Activated naive CD8-positive, alpha-beta T cell (primary cell): ENCODE results near the gene EAPP.
"Not testable (repeated sequence)": the region's sequence is repeated elsewhere in the genome, so short reads cannot be mapped to it uniquely, and the experiment has no call there.

Experiments
- H3K27ac Mint-ChIP-seq: one replicate; pipeline ENCODE4 v1.8.0; 2021; ENCODE audit warnings: mixed read lengths
- H3K27me3 Mint-ChIP-seq: one replicate; pipeline ENCODE4 v1.8.0; 2021; ENCODE audit warnings: mixed read lengths
- H3K36me3 Mint-ChIP-seq: one replicate; pipeline ENCODE4 v1.8.0; 2021; ENCODE audit warnings: mixed read lengths
- H3K4me1 Mint-ChIP-seq: one replicate; pipeline ENCODE4 v1.8.0; 2021; ENCODE audit warnings: low read depth, mixed read lengths
- H3K4me3 Mint-ChIP-seq: one replicate; pipeline ENCODE4 v1.8.0; 2021; ENCODE audit warnings: mild to moderate bottlenecking, mixed read lengths
- H3K9me3 Mint-ChIP-seq: one replicate; pipeline ENCODE4 v1.8.0; 2021; ENCODE audit warnings: low read depth, mixed read lengths

The EAPP gene

DNA sequence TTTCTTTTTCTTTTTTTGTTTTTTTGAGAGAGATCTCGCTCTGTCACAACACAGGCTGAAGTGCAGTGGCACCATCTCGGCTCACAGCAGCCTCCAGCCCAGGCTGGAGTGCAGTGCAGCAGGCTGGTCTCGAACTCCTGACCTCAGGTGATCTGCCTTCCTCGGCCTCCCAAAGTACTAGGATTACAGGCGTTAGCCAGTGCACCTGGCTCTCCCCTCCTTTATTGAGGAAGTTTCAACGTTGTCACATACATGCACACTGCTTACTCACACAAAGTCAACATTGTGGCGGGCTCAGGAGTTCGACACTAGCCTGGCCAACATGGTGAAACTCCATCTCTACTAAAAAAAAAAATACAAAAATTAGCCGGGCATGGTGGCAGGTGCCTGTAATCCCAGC, 32.0 kb downstream of the EAPP start:
- Mint-ChIP-seq H3K36me3 (no peaks in the 10 kb centered on the region), H3K4me1 (no peaks in the 10 kb centered on the region), H3K27ac (no peak overlapping the region), H3K9me3 (no peaks in the 10 kb centered on the region), H3K4me3 (no peak overlapping the region), H3K27me3 (no peaks in the 10 kb centered on the region)

DNA sequence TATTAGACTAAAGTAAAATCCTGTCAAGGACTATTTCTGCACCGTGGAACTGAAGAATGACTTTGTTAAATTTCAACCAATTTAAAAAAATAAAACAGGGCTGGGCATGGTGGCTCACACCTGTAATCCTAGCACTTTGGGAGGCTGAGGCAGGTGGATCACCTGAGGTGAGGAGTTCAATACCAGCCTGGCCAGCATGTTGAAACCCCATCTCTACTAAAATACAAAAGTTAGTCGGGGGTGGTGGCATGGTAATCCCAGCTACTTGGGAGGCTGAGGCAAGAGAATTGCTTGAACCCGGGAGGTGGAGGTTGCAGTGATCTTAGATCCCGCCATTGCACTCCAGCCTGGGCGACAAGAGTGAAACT, 34.4 kb downstream of the EAPP start:
- not testable (repeated sequence) for H3K36me3 Mint-ChIP-seq, H3K27ac Mint-ChIP-seq, H3K4me1 Mint-ChIP-seq

DNA sequence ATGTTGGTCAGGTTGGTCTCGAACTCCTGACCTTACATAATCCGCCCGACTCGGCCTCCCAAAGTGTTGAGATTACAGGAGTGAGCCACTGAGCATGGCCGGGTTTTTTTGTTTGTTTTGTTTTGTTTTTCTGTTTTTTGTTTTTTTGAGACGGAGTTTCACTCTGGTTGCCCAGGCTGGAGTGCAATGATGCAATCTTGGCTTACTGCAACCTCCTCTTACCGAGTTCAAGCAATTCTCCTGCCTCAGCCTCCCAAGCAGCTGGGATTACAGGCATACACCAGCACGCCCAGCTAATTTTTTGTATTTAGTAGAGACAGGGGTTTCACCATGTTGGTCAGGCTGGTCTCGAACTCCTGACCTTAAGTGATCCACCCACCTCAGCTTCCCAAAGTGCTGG, 35.5 kb downstream of the EAPP start:
- H3K27ac Mint-ChIP-seq, H3K27me3 Mint-ChIP-seq, H3K4me3 Mint-ChIP-seq, H3K36me3 Mint-ChIP-seq, H3K9me3 Mint-ChIP-seq, H3K4me1 Mint-ChIP-seq: not testable (repeated sequence)

More for the DNA sequence above, 34.4 kb downstream of the EAPP start:
- not testable (repeated sequence) for H3K27me3 Mint-ChIP-seq, H3K4me3 Mint-ChIP-seq, H3K9me3 Mint-ChIP-seq

DNA sequence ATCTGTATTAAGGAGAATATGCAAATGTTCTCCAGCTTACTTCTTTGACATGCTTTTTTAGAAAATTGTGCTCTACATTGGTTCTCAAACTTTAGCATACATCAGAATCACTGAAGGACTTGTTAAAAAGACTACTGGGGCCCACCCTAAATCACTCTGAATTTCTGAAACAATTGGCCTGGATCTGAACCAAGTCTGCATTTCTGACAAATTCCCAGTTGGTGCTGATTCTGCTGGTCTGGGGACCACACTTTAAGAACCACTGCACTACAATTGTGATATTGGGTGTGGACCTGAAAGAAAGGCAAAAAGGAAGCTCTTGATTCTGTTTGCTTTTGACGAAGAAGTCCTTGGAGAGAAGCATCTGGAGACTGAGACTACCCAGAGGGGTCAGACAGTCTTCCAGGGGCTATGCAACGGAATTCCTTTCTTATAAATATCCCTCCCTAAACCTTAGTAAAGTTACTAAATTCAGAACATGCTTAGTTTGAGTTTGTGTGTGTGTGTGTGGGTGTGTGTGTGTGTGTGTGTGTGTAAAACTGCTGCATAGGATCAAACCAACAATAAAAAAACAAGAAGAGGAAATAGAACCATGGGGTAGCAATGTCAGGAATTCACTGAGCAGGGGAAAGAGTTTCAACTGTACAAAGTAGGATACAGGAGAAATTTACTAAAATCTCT, 36.8 kb downstream of the EAPP start:
- Mint-ChIP-seq H3K27me3 (no peaks in the 10 kb centered on the region), H3K36me3 (no peaks in the 10 kb centered on the region), H3K27ac (no peak overlapping the region), H3K9me3 (no peaks in the 10 kb centered on the region), H3K4me3 (no peak overlapping the region), H3K4me1 (no peaks in the 10 kb centered on the region)

DNA sequence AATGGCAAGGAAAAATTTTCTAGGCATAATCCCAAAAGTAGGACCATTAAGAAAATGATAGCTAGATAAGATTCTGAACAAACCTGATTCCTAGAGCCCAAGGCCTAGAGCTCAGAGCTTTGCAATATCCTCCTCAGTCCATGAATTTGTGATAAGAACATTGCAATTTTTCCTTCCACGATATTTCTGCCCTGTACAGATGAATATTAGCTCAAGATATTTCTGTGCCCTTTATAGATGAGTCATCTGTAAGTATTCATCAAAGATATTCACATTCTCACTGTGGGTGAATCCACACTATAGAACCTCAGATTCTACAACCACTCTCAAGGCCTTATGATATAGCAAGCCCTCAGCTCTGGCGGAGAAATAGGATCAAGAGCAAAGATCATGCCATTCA, 37.5 kb downstream of the EAPP start:
- no peaks in the 10 kb centered on the region for H3K27me3 Mint-ChIP-seq
- H3K9me3 Mint-ChIP-seq: no peaks in the 10 kb centered on the region
- no peaks in the 10 kb centered on the region for H3K4me1 Mint-ChIP-seq
- H3K36me3 Mint-ChIP-seq: no peaks in the 10 kb centered on the region
- H3K4me3 Mint-ChIP-seq: no peak overlapping the region
- H3K27ac Mint-ChIP-seq: no peak overlapping the region

DNA sequence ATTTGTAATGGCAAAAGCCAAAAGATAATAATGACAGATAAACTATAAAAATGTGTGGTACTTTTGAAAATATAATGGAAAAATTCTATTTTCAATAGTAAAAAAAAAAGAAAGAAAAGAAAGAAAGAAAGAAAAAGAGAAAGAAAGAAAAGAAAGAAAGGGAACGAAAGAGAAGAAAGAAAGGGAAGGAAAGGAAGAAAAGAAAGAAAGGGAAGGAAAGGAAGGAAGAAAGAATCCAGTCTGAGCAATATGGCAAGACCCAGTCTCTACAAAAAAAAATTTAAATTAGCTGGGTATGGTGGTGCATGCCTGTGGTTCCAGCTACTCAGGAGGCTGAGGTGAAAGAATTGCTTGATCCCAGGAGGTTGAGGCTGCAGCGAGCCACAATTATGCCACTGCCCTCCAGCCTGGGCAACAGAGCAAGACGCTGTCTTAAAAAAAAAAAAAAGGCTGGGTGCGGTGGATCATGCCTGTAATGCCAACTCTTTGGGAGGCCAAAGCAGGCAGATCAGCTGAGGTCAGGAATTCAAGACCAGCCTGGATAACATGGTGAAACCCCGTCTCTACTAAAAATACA, 38.4 kb downstream of the EAPP start:
- H3K36me3 Mint-ChIP-seq: no peaks in the 10 kb centered on the region
- H3K27me3 Mint-ChIP-seq: no peaks in the 10 kb centered on the region
- no peaks in the 10 kb centered on the region for H3K9me3 Mint-ChIP-seq
- H3K27ac Mint-ChIP-seq: no peak overlapping the region
- no peak overlapping the region for H3K4me3 Mint-ChIP-seq
- H3K4me1 Mint-ChIP-seq: no peaks in the 10 kb centered on the region

DNA sequence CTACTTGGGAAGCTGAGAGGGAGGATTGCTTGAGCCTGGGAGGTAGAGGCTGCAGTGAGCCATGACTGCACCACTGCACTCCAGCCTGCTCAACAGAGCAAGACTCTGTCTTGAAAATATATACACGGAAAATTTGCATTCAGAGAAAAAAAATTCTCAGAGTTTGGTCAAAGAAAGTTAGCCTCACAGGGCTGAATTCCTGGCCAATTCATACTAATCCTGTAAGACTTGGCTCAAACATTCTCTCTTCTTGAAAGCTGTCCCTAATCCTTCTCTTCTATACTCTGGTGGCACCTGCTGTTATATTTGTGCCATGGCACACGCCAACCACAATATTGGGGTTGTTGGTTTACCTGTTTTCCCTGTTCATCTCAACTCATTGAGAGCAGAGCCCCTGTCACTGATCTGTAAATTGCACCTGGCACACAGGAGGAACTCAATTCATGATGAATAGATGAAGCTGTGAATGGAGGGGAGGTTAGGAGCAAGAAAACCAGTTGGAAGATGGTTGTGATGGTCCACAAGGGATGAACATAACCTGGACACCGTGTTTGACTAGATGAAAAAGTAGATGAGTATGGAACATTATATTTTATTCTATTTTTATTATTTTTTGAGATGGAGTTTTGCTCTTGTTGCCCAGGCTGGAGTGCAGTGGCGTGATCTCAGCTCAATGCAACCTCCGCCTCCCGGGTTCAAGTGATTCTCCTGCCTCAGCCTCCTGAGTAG, 40.7 kb downstream of the EAPP start:
- H3K27ac Mint-ChIP-seq: no peak overlapping the region
- no peaks in the 10 kb centered on the region for H3K4me1 Mint-ChIP-seq
- H3K27me3 Mint-ChIP-seq: no peaks in the 10 kb centered on the region
- H3K36me3 Mint-ChIP-seq: no peaks in the 10 kb centered on the region
- no peak overlapping the region for H3K4me3 Mint-ChIP-seq
- H3K9me3 Mint-ChIP-seq: no peaks in the 10 kb centered on the region

DNA sequence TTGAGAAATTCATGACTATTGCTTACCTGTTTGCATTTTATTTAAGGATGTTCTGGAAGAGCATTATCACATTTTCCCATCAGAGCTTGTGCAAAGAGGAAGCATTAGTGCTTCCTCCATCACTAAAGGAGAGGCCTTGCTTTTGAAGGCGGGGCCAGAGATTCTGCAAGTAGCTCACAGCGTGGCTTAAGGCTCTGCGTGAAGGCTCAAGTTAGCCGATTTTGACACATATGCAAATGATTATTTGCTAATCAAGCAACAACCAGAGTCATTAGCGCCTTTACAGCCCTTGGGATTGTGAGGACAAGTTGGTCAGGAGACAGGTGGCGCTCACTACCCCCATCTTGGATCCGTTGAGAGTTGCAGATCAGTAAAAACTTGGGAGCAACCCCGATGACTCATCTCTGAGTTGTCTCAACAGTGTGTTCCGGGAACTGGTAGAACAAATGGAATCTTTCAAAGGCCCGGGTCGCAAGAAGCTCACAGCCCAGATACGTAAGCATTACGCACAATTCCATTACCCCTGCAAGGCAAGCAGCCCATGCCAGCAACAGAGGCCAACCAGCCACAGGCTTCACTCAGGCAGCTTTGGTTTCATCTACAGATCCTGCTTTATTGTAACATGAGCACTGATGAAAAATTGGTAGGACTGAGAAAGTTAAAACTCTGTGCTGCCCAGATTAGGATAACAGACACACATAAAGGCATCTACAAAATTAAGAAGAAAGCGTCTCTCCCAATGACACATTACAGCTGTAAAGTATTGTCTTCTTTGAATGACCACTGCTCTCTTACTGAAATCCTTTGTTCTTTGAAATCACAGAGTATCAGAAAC, 42.6 kb downstream of the EAPP start:
- Mint-ChIP-seq H3K27ac (no peak overlapping the region), H3K4me1 (no peaks in the 10 kb centered on the region), H3K4me3 (no peak overlapping the region), H3K9me3 (no peaks in the 10 kb centered on the region), H3K36me3 (no peaks in the 10 kb centered on the region), H3K27me3 (no peaks in the 10 kb centered on the region)

DNA sequence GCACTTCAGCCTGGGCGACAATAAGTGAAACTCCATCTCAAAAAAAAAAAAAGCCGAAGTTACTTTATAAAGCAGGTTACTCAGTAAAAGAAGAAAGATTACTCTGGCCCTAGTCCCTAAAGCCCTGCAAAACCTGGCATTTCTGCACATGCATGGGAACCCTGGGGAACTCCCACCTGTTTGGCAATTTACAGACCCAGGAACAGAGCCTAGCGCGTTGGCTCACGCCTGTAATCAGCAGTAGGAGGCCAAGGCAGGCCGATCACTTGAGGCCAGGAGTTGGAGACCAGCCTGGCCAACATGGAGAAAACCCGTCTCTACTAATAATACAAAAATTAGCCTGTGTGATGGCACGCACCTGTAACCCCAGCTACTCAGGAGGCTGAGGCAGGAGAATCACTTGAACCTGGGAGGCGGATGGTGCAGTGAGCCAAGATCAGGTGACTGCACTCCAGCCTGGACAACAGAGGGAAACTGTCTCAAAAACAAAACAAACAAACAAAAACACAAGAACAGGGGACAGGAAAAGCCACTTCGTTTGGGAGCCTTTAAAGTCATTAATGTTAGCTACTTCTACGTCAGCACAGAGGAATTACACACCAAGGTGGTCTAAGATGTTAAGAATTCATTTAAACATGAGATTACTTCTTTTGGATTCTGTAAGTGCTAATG, 43.4 kb downstream of the EAPP start:
- Mint-ChIP-seq H3K27ac (no peak overlapping the region), H3K27me3 (no peaks in the 10 kb centered on the region), H3K9me3 (no peaks in the 10 kb centered on the region), H3K4me3 (no peak overlapping the region), H3K4me1 (no peaks in the 10 kb centered on the region), H3K36me3 (no peaks in the 10 kb centered on the region)

DNA sequence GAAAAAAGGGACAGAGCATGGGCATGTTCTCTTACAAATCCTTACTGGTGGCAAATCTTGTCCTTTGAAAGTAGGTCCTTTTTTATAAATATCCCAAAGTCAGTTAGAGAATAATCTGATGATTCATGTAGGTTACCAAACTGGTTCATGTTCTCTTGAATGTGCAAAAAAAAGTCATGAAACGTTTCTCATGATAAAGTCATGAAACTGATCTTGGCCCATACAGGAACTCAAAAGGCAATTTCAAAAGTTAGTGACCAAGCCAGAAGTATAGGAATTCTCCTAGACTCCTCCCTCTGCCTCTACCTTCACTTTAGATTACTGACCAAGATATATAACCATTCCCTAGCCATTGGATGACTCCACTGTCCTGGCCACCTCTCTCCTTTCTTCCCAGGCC, 50.2 kb downstream of the EAPP start:
- Mint-ChIP-seq H3K4me3 (no peak overlapping the region), H3K27ac (no peak overlapping the region), H3K36me3 (no peaks in the 10 kb centered on the region), H3K27me3 (no peaks in the 10 kb centered on the region), H3K9me3 (no peaks in the 10 kb centered on the region), H3K4me1 (no peaks in the 10 kb centered on the region)

DNA sequence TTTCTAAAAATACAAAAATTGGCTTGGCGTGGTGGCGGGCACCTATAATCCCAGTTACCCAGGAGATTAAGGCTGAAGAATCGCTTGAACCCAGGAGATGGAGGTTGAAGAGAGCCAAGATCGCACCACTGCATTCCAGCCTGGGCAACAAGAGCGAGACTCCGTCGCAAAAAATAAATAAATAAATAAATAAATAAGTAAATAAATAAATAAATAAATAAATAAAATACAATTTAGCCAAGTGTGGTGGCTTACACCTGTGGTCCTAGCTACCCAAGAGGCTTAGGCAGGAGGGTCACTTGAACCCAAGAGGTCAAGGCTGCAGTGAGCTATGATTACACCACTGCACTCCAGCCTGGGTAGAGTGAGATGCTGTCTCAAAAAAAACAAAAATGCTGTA, 51.0 kb downstream of the EAPP start:
- no peaks in the 10 kb centered on the region for H3K36me3 Mint-ChIP-seq
- H3K9me3 Mint-ChIP-seq: no peaks in the 10 kb centered on the region
- H3K4me1 Mint-ChIP-seq: no peaks in the 10 kb centered on the region
- no peak overlapping the region for H3K27ac Mint-ChIP-seq
- H3K27me3 Mint-ChIP-seq: no peaks in the 10 kb centered on the region
- H3K4me3 Mint-ChIP-seq: no peak overlapping the region

DNA sequence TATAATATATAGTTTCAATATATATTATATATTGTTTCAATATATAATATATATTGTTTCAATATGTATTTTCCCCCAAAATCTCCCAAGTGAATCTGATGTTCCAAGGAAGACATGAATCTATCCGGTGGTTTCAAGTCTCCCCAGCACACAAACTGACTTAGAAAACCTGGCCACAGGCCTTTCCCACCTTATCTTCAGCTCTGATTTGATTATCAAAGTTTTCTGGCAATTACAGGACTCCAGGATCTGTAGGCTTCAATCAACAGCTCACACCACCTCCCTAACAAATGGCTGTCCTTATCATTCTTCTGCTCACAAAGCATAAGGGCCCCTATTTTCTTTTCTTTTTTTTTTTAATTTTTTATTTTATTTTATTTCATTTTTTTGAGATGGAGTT, 54.8 kb downstream of the EAPP start:
- Mint-ChIP-seq H3K4me1 (no peaks in the 10 kb centered on the region), H3K36me3 (no peaks in the 10 kb centered on the region), H3K4me3 (no peak overlapping the region), H3K27me3 (no peaks in the 10 kb centered on the region), H3K9me3 (no peaks in the 10 kb centered on the region), H3K27ac (no peak overlapping the region)

DNA sequence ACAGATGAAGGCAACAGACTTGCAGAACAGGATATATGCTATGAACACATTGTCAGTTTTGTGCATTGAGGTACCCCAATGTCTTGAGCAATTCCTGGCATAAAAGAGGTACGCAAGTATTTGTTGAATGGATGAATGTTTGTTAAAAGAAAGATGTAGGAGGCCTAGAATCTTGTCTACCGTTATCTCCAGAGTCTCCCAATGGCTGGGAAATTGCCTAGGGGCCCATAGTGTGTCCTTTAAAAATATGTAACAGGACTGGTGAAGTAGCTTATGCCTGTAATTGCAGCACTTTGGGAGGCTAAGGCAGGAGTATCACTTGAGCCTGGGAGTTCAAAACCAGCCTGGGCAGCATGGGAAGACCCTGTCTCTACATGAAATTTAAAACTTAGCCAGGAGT, 57.0 kb downstream of the EAPP start:
- no peaks in the 10 kb centered on the region for H3K27me3 Mint-ChIP-seq
- no peaks in the 10 kb centered on the region for H3K9me3 Mint-ChIP-seq
- no peak overlapping the region for H3K27ac Mint-ChIP-seq
- H3K36me3 Mint-ChIP-seq: no peaks in the 10 kb centered on the region
- no peaks in the 10 kb centered on the region for H3K4me1 Mint-ChIP-seq
- no peak overlapping the region for H3K4me3 Mint-ChIP-seq

DNA sequence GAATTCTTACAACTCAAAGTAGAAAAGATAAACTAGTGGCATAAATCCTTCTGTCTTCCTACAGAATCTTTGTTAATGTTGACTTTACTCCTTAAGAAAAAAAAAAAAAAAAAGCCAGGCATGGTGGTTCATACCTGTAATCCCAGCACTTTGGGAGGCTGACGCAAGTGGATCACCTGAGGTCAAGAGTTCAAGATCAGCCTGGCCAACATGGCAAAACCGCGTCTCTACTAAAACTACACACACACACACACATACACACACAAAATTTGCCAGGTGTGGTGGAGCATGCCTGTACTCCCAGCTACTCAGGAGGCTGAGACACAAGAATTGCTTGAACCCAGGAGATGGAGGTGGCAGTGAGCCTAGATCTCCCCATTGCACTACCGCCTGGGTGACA, 59.8 kb downstream of the EAPP start:
- Mint-ChIP-seq H3K9me3 (no peaks in the 10 kb centered on the region), H3K36me3 (no peaks in the 10 kb centered on the region), H3K27ac (no peak overlapping the region), H3K27me3 (no peaks in the 10 kb centered on the region), H3K4me3 (no peak overlapping the region), H3K4me1 (no peaks in the 10 kb centered on the region)

DNA sequence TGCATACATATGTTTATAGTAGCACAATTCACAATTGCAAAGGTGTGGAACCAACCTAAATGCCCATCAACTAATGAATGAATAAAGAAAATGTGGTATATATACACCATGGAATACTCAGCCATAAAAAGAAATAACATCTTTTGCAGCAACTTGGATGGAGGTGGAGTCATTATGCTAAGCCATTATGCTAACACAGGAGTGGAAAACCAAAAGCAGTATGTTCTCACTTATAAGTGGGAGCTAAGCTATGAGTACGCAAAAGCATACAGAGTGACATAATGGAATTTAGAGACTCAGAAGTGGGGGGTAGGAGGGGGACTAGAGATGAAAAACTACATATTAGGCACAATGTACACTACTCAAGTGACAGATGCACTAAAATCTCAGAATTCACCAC, 61.2 kb downstream of the EAPP start:
- no peaks in the 10 kb centered on the region for H3K36me3 Mint-ChIP-seq
- H3K9me3 Mint-ChIP-seq: no peaks in the 10 kb centered on the region
- no peak overlapping the region for H3K4me3 Mint-ChIP-seq
- no peaks in the 10 kb centered on the region for H3K27me3 Mint-ChIP-seq
- no peak overlapping the region for H3K27ac Mint-ChIP-seq
- no peaks in the 10 kb centered on the region for H3K4me1 Mint-ChIP-seq
